Stimulated activated CD4-positive, alpha-beta T cell treated with anti-CD3 and anti-CD28 coated beads, Interleukin-4, amount 100 ng/mL, for 1 hour (primary cell): ENCODE results near the gene LRRC25.
A peak's percentile ranks its signal among the peaks of the same experiment; 100 is the strongest.
"Not testable (repeated sequence)": the region's sequence is repeated elsewhere in the genome, so short reads cannot be mapped to it uniquely, and the experiment has no call there.

Experiments
- DNase-seq: peaks from one replicate; pipeline ENCODE4 v3.0.0-alpha.2; 2020

The LRRC25 gene

DNA sequence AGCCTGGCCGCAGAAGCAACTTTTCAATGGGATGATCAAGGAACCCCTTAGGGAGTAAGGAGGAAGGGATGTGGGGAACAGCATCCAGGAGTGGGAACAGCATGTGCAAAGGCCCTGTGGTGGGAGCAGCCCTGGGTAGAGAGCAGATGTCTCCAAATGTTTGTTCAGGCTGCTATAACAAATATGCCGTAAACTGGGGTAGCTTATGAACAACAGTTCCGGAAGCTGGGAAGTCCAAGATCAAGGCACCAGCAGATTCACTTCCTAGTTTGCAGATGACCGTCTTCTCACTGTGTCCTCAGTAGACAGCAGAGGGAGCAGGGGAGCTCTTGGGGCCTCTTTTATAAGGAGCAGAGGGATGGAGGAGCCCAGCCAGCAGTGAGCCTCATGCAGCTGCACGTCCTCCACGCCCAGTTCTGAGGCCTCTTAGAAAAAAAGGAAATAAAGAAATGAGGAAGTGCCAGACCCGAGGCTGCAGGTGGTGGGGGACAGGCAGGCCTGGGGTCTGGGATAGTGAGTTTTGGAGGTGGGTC is 4.2 kb upstream of the LRRC25 start:
- no peak for DNase-seq

DNA sequence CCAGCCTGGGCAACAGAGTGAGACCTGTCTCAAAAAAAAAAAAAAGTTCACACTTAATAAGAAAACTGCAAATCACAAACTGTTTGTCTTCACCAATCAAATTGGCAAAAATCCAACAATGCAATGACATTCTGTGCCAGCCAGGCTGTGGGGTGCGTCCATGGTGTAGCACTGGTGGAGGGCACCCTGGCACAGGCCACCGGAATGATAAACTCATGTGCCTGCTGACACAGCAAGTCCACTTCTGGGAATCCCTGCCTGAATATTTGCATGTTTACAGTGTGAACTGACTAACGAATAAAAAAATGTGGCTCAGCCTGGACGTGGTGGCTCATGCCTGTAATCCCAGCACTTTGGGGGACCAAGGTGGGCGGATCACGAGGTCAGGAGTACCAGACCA is 1.6 kb upstream of the LRRC25 start:
- DNase-seq = no peak

DNA sequence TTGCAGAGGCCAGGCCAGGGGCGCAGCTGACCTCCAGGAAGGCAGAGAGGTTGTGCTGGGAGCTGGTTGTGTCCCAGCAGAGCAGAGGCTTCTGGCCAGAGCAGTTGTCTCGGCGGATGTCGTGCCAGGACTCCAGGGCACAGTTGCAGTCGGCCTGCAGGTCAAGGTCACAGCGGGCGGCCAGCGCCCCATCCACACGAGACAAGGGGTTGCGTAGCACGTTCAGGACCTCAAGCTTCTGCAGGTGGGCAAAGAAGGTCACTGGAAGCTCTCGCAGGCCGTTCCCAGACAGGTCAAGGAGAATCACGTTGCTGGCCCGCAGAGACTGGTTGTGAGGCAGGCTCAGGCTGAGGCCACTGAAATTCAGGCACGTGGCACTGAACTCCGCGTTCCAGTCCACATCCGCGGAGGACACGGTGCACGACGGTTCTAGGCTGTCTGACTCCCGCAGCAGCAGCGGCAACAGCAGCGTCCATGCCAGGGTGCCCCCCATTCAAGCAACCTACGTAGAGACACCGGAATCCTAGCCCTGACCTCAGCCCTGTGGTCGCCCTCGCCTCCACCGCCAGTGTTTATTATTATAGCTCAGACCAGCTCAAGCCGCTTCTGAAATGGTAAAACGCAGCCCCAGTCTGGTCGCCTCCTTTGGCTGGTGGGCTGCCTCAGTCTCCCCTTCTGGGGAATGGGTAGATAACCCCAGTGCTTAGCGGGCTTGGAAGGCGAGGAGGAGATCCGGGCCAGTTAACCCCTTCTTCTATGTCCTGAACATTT is 766 bp downstream of the LRRC25 start:
- DNase-seq = no peak

DNA sequence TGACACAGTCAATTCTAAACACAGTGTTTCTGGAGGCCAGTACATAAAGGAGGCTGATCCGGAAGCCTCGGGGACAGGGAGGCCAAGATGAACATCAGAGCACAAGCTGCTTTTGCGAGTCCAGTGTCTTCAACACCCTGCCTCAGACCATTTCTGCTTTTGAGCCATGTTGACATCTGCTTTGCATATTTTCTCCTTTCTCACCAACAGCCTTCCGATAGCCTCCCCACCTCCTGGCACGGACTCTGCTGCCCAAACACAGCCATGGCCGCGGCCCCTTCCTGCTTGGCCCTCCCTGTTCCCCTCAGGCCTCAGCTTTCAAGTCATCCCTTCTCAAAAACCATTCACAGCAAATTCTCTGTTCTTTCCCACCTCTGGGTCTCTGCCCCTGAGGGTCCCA is 3.6 kb downstream of the LRRC25 start:
- DNase-seq = no peak

DNA sequence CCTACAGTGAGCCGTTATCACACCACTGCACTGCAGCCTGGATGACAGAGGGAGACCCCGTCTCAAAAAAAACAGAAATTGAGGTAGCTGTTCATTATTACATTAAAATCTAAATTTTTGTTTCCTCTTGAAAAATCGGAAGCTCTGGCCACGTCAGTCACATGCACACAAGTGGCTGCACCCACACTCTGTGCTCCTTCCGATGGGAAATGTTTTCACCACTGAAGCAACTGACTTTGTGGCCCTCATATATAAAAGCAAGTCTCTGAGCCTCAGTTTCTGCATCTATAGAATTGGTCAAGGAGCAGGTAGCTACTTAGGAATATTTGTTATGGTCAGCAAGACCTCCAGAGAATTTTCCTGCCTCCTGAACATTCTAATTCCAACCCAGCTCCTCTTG is 4.5 kb downstream of the LRRC25 start:
- DNase-seq = no peak

DNA sequence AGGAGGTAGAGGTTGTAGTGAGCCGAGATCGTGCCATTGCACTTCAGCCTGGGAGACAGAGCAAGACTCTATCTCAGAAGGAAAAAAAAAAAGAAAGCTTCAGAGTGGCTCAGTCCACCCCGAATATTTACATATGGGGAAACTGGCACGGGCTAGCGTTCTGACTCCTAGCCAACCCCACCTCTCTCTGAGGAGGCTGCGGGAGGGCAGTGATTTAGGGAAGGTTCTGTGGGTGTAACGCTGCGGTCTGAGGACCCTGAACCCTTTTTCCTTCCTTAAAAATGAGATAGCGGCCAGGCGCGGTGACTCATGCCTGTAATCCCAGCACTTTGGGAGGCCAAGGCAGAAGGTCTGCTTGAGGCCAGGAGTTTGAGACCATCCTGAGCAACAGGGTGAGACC is 5.0 kb downstream of the LRRC25 start:
- no peak for DNase-seq

DNA sequence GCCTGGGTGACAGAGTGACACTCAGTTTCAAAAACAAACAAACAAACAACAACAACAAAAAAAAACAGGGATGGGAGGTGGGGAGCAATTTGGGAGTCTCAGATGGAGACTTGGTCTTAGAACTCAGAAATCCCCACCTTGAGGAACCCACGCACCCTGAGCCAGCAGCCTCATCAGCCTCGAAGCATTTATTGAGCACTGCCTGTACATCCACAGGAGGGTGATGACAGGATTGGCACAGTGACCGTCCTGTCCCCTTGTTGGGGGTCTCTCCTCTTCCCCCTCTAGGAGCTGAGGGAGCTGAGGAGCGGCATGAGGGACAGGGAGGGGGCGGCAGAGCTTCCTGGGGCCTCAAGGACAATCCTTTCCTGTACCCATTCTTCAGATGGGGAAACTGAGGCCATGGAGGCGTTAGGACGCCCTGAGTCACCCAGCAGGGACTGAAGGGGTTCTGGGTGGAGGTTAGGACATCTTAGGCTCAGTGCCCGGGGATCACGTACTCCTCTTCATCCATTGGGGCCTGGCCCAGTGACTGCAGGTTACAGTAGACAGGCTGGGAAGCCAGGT is 5.8 kb downstream of the LRRC25 start:
- no peak for DNase-seq

DNA sequence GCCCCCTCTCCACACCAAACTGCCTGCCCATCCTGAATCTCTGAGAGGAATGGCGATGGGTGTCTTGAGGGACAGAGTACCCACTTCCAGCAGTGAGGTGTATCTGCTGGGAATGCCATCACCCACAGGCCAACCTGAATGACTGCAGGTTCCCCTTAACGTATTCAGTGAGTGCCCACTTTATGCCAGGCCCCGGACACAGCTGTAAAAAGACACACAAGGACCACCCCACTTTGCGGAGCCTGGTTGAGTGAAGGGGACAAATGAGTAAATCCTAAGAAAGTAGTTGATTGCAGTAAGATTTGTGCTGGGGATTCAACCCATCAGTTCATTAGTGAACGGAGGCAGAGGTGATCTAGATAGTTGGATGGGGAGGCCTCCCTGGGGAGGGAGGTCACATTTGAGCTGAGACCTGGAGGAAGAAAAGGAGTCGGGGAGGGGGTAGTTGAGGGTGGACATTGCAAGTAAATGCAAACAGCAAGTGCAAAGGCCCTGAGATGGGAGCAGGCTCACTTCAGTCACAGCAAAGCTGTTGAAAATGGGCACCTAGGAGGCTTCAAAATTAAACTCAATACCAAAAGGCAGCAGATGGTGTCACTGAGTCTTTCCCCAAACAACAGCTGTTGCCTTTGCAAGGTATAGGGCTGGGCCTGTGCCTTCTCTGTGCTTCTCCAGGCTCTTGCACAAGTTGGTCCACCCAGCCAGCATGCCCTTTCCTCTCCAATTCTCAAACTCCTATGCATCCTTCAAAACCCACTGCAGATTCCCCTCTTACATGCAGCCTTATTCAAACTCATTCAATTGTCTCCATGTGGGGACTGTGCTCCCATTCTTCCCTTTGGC is 7.1 kb downstream of the LRRC25 start:
- no peak for DNase-seq

DNA sequence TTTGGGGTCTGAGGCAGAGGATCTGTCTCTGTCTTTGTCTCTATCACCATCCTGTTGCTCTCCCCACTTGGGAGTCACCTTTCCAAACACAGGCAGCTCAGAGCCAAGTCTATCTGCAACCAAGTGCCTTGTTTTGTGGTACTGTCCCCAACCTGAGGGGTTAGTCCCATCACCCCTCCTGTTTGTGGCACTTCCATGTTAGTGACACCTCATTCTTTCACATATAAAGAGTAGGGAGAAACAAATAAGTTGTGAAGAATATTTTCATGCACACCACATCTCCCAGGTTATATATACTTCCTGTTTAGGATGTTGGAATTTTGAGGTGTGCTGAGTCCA is 7.7 kb downstream of the LRRC25 start:
- no peak for DNase-seq

DNA sequence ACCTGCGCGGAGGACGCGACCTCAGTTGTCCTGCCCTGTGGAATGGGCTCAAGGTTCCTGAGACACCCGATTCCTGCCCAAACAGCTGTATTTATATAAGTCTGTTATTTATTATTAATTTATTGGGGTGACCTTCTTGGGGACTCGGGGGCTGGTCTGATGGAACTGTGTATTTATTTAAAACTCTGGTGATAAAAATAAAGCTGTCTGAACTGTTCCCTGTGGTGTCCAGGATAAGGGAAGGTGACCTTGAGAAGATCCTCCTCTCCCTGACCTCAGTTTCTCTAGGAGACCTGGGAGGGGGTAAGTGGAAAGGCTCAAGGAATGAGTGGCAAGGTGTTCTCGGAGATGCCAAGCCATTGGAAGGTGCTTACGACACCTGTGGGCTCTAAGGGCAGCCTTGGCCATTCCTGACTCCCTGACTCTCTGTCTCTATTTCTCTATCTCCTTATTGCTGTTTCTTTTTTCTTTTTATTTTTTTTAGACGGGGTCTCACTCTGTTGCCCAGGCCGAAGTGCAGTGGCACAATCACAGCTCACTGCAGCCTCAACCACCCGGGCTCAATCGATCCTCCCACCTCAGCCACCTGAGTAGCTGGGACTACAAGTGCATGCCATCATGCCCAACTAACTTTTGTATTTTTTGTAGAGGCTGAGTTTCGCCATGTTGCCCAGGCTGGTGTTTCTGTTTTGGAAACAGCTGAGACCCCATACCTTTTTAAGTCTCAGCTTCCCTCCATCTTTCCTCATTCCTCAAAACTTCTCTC is 8.3 kb downstream of the LRRC25 start:
- DNase-seq = no peak

DNA sequence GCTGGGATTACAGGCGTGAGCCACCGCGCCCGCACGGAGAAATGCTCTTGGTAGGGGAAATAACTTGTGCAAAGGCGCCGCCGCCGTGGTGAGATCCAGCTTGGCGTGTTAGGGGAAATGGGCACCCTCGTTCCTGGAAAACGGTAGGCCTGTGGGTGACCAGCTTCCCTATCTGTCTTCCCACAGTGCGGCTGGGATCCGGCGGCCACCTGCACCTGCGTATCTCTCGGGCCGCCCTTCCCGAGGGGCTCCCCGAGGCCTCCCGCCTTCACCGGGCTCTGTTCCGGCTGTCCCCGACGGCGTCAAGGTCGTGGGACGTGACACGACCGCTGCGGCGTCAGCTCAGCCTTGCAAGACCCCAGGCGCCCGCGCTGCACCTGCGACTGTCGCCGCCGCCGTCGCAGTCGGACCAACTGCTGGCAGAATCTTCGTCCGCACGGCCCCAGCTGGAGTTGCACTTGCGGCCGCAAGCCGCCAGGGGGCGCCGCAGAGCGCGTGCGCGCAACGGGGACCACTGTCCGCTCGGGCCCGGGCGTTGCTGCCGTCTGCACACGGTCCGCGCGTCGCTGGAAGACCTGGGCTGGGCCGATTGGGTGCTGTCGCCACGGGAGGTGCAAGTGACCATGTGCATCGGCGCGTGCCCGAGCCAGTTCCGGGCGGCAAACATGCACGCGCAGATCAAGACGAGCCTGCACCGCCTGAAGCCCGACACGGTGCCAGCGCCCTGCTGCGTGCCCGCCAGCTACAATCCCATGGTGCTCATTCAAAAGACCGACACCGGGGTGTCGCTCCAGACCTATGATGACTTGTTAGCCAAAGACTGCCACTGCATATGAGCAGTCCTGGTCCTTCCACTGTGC is 9.1 kb downstream of the LRRC25 start:
- DNase-seq = peak; percentile 78

DNA sequence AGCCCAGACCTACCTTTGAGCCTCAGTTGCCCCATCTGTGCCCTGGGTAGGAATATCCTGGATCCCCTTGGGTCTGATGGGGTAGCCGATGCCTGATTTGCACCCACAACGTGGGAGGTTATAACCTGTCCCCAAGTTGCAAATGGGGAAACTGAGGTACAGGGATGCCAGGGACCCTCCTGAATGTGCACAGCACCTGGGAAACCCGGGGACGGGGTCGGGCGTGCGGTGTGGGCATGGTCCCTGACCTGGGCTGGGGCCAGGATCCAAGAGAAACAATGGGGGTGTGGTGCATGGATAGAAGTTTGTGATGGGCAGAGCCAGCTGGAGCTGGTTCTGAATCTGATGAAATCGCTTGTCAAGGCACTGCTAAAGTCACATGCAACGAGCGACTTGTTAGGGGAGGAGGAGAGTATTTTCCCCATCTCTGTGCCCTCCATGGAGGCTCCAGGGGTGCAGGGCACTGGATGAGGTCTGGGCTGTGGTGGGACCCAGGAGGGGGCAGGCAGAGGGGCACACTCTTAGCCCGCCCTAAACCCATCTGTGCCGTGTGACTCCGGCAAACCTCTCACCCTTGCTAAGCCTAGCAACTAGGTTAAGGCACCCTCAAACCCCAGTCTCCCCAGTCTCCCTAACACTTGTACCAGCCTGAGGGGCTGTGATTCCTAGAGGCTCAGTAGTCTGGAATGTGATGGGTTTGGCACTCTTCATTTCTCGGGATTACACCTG is 10.7 kb downstream of the LRRC25 start:
- DNase-seq = no peak

DNA sequence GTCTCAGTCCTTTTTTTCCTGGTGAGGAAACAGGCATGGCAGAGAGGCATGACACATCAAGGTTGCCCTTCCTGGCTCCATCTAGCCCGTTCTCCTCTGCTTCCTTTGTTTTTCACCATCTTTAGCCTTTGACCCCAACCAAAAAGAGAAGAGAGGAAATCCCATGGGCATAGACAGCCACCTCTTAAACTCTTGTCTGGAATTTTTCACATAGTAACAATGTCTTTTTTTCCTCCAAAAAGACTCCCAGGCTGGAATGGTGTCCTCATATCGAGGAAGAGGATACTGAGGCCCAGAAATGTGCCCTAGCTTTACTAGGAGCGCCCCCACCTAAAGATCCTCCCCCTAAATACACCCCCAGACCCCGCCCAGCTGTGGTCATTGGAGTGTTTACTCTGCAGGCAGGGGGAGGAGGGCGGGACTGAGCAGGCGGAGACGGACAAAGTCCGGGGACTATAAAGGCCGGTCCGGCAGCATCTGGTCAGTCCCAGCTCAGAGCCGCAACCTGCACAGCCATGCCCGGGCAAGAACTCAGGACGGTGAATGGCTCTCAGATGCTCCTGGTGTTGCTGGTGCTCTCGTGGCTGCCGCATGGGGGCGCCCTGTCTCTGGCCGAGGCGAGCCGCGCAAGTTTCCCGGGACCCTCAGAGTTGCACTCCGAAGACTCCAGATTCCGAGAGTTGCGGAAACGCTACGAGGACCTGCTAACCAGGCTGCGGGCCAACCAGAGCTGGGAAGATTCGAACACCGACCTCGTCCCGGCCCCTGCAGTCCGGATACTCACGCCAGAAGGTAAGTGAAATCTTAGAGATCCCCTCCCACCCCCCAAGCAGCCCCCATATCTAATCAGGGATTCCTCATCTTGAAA is 11.5 kb downstream of the LRRC25 start, which contains the start of gene GDF15:
TSS of gene GDF15 (plus strand) at position 484 of the 868 bp plus-strand sequence. CDS start at position 516, 32 bp downstream.
- peak; percentile 26 for DNase-seq

DNA sequence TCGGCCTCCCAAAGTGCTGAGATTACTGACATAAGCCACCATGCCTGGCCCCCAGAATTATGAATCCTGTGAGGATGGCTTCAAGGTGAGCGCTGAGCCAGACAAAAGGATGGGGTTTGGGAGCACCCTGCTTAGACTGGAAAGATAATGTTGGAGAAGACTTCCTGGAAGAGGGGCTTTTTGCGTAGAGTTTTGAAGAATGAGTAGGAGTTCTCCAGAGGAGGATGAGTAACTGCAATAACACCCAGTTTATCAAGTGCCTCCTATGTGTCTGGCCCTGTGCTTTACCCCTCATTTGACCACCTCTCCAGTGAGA is 12.1 kb downstream of the LRRC25 start:
- DNase-seq = no peak

DNA sequence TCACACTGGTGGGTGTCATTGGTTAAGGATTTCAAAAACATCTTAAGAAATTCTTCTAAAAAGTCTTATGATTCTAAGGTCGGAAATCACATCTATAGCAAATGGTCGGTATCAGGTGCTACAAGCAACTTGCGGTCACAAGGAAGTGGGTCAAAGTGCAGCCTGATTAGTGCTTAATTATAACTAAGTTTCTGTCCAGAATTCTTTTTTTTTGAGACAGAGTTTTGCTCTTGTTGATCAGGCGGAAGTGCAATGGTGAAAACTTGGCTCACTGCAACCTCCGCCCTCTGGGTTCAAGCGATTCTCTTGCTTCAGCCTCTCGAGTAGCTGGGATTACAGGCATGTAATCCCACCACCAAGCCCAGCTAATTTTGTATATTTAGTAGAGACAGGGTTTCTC is 12.6 kb downstream of the LRRC25 start:
- DNase-seq = no peak

DNA sequence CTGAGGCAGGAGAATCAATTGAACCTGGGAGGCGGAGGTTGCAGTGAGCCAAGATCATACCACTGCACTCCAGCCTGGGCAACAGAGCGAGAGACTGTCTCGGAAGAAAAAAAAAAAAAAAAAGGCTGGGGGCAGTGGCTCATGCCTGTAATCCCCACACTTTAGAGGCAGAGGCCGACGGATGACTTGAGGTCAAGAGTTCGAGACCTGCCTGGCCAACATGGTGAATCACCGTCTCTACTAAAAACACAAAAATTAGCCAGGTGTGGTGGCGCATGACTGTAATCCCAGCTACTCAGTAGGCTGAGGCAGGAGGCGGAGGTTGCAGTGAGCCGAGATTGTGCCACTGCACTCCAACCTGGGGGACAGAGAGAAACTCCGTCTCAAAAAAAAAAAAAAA is 13.8 kb downstream of the LRRC25 start:
- DNase-seq = not testable (repeated sequence)

DNA sequence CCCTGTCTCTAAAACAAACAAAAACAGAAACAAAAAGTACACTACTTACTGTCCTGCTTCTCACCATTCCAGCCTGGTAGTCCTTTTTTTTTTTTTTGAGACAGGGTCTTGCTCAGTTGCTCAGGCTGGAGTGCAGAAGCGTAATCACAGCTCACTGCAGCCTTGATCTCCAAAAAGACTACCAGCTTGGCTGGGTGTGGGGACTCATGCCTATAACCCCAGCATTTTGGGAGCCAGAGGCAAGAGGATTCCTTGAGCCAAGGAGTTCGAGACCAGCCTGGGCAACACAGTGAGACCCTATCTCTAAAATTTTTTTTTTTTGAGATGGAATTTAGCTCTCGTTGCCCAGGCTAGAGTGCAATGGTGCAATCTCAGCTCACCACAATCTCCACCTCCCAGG is 16.6 kb downstream of the LRRC25 start:
- no peak for DNase-seq

DNA sequence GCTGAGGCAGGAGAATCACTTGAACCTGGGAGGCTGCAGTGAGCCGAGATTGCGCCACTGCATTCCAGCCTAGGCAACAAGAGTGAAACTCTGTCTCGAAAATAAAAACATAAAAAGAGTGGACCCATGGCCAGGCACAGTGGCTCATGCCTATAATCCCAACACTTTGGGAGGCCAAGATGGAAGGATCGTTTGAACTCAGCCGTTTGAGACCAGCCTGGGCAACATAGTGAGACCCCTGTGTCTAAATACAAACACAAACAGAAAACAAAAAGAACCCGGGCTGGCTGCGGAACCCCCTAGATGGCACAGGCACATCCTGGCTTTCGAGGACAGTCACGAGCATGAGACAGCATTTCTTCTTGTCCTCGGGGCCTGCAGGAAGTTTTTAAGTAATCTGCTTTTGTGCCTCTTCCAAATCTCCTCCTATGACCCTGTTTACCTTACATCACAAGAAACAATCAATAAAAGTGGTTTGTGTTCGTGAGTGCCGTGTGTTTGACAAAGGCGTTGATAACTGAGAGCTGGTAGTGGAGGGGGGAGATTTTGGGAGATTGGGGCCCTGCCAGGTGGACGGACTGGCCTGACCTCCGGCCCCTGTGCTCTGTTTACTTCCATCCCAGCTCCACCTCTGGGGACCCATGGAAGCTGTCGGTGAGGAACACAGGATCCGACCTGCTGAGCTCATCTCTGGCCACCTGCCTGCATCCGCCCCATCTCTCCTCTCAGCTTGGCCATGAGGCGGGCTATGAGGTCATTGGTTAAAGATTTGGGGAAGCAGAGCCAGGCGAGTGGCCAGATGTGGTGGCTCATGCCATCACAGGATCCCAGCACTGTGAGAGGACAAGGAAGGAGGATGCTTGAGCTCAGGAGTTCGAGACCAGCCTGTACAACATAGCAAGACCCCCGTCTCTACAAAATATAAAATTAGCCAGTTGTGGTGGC is 17.3 kb downstream of the LRRC25 start:
- no peak for DNase-seq

DNA sequence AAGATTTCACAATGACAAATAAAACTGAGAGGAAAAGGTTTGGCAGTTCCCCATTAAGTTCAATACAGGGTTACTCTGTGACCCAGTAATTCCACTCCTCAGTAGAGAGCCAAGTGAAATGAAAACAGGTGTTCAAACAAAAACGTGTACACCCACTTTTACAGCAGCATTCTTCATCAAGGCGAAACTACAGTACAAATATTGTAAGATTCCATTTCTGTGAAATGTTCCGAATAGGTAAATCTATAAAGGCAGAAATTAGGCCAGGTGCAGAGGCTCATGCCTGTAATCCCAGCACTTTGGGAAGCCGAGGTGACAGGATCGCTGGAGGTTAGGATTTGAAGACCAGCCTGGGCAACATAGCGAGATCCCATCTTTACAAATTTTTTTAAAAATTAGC is 20.4 kb downstream of the LRRC25 start:
- DNase-seq = no peak
